ENCODE data around the gene COL13A1. TPM values are rescaled to one million over a fixed set of nuclear protein-coding genes. Genes with fewer than 3 reads are reported as not detected.

Gene COL13A1
- total and polyA plus RNA-seq, 2 experiments from 2014 or later = 5.2 to 8.6 TPM

DNA sequence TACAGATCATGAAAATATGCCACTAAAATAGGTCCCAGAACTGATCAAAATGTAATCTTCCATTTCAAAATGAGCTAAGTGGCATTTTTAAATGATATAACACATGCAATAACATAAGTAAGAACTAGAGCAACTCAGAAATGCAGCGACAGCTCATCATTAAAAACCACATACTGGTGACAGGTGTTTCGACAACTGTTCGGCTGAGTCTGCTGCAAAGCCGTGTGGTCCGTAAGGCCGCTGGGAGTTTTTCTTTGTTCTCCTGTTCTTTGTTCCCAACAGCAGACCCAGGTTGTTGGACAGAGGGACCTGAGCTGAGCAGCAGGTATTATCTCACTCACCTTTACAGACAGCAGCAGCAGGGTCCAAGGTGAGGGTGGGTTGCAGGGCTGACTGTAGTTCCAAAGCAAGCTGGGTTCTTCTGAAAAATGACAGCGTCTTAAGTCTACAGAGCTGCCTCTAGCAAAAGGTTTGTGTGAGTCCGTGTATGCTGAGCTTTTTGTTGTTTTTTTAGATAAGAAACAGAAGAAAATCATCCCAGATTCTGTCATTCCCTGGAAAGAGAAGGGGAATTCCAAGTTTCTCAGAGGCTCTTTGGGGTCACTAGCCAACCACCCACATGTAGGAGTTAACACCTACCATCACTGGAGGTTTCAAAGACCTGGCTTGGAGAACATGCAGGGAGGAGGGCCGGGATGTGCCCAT lies 205.6 kb downstream of the COL13A1 start:
- no peaks in the 10 kb centered on the region for H3K27me3 Mint-ChIP-seq (ENCODE audit: insufficient read depth, low read depth, poor library complexity)
- no peak overlapping the region for H3K4me3 Mint-ChIP-seq
- no peak for DNase-seq (ENCODE audit: low spot score)

More for the DNA sequence above, 205.6 kb downstream of the COL13A1 start:
- TF ChIP-seq, protein P1, sequence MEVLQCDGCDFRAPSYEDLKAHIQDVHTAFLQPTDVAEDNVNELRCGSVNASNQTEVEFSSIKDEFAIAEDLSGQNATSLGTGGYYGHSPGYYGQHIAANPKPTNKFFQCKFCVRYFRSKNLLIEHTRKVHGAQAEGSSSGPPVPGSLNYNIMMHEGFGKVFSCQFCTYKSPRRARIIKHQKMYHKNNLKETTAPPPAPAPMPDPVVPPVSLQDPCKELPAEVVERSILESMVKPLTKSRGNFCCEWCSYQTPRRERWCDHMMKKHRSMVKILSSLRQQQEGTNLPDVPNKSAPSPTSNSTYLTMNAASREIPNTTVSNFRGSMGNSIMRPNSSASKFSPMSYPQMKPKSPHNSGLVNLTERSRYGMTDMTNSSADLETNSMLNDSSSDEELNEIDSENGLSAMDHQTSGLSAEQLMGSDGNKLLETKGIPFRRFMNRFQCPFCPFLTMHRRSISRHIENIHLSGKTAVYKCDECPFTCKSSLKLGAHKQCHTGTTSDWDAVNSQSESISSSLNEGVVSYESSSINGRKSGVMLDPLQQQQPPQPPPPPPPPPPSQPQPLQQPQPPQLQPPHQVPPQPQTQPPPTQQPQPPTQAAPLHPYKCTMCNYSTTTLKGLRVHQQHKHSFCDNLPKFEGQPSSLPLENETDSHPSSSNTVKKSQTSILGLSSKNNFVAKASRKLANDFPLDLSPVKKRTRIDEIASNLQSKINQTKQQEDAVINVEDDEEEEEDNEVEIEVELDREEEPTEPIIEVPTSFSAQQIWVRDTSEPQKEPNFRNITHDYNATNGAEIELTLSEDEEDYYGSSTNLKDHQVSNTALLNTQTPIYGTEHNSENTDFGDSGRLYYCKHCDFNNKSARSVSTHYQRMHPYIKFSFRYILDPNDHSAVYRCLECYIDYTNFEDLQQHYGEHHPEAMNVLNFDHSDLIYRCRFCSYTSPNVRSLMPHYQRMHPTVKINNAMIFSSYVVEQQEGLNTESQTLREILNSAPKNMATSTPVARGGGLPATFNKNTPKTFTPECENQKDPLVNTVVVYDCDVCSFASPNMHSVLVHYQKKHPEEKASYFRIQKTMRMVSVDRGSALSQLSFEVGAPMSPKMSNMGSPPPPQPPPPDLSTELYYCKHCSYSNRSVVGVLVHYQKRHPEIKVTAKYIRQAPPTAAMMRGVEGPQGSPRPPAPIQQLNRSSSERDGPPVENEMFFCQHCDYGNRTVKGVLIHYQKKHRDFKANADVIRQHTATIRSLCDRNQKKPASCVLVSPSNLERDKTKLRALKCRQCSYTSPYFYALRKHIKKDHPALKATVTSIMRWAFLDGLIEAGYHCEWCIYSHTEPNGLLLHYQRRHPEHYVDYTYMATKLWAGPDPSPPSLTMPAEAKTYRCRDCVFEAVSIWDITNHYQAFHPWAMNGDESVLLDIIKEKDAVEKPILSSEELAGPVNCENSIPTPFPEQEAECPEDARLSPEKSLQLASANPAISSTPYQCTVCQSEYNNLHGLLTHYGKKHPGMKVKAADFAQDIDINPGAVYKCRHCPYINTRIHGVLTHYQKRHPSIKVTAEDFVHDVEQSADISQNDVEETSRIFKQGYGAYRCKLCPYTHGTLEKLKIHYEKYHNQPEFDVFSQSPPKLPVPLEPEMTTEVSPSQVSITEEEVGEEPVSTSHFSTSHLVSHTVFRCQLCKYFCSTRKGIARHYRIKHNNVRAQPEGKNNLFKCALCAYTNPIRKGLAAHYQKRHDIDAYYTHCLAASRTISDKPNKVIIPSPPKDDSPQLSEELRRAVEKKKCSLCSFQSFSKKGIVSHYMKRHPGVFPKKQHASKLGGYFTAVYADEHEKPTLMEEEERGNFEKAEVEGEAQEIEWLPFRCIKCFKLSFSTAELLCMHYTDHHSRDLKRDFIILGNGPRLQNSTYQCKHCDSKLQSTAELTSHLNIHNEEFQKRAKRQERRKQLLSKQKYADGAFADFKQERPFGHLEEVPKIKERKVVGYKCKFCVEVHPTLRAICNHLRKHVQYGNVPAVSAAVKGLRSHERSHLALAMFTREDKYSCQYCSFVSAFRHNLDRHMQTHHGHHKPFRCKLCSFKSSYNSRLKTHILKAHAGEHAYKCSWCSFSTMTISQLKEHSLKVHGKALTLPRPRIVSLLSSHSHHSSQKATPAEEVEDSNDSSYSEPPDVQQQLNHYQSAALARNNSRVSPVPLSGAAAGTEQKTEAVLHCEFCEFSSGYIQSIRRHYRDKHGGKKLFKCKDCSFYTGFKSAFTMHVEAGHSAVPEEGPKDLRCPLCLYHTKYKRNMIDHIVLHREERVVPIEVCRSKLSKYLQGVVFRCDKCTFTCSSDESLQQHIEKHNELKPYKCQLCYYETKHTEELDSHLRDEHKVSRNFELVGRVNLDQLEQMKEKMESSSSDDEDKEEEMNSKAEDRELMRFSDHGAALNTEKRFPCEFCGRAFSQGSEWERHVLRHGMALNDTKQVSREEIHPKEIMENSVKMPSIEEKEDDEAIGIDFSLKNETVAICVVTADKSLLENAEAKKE (CRISPR knock-in tag; IDR thresholded peaks at IDR 0.05) = no peak
- no peak for TF ChIP-seq EZH2phosphoT487 (IDR thresholded peaks at IDR 0.05; ENCODE audit: unreplicated experiment)
- no peak for TF ChIP-seq EZH2 (IDR thresholded peaks at IDR 0.05; ENCODE audit: low read depth, unreplicated experiment)
- TF ChIP-seq ZNF114 (CRISPR knock-in tag; IDR thresholded peaks at IDR 0.05) = no peak
- TF ChIP-seq, protein P2, sequence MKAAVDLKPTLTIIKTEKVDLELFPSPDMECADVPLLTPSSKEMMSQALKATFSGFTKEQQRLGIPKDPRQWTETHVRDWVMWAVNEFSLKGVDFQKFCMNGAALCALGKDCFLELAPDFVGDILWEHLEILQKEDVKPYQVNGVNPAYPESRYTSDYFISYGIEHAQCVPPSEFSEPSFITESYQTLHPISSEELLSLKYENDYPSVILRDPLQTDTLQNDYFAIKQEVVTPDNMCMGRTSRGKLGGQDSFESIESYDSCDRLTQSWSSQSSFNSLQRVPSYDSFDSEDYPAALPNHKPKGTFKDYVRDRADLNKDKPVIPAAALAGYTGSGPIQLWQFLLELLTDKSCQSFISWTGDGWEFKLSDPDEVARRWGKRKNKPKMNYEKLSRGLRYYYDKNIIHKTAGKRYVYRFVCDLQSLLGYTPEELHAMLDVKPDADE (IDR thresholded peaks at IDR 0.05) = no peak
- TF ChIP-seq, protein P3, sequence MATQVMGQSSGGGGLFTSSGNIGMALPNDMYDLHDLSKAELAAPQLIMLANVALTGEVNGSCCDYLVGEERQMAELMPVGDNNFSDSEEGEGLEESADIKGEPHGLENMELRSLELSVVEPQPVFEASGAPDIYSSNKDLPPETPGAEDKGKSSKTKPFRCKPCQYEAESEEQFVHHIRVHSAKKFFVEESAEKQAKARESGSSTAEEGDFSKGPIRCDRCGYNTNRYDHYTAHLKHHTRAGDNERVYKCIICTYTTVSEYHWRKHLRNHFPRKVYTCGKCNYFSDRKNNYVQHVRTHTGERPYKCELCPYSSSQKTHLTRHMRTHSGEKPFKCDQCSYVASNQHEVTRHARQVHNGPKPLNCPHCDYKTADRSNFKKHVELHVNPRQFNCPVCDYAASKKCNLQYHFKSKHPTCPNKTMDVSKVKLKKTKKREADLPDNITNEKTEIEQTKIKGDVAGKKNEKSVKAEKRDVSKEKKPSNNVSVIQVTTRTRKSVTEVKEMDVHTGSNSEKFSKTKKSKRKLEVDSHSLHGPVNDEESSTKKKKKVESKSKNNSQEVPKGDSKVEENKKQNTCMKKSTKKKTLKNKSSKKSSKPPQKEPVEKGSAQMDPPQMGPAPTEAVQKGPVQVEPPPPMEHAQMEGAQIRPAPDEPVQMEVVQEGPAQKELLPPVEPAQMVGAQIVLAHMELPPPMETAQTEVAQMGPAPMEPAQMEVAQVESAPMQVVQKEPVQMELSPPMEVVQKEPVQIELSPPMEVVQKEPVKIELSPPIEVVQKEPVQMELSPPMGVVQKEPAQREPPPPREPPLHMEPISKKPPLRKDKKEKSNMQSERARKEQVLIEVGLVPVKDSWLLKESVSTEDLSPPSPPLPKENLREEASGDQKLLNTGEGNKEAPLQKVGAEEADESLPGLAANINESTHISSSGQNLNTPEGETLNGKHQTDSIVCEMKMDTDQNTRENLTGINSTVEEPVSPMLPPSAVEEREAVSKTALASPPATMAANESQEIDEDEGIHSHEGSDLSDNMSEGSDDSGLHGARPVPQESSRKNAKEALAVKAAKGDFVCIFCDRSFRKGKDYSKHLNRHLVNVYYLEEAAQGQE (IDR thresholded peaks at IDR 0.05; ENCODE audit: unreplicated experiment) = no peak
- no peak for TF ChIP-seq NANOG (IDR thresholded peaks at IDR 0.05; ENCODE audit: borderline replicate concordance)
- no peak for TF ChIP-seq CREB1 (CRISPR knock-in tag; IDR thresholded peaks at IDR 0.05; ENCODE audit: low read depth)
- TF ChIP-seq JUNB (IDR thresholded peaks at IDR 0.05; ENCODE audit: unreplicated experiment) = no peak
- no peaks in the 10 kb centered on the region for H3K27me3 ChIP-seq (ENCODE audit: insufficient read depth)
- no peaks in the 10 kb centered on the region for H4K20me1 ChIP-seq (replicated peaks; ENCODE audit: insufficient read depth)
- no peaks in the 10 kb centered on the region for H3F3A ChIP-seq (replicated peaks; ENCODE audit: low read depth)
- H3K9me3 Mint-ChIP-seq = peaks cover 5% of the 10 kb centered on the region; the same call in 2 of the 3 replicates
- no peaks in the 10 kb centered on the region for H3K9me2 ChIP-seq (ENCODE audit: insufficient read depth)
- no peak overlapping the region for H3K4me2 ChIP-seq
- no peak for ATAC-seq
- H3K79me2 ChIP-seq (replicated peaks; ENCODE audit: insufficient read depth) = no peaks in the 10 kb centered on the region
- peak overlapping the region; percentile 61; the same call in 1 of the 2 replicates for H2AFZ ChIP-seq
- H3K36me3 ChIP-seq (ENCODE audit: insufficient read depth) = no peaks in the 10 kb centered on the region
- no peak overlapping the region for H3K27ac Mint-ChIP-seq
- no peaks in the 10 kb centered on the region for H3K4me1 ChIP-seq (ENCODE audit: insufficient read depth)
- H3K4me1 Mint-ChIP-seq = no peaks in the 10 kb centered on the region
- H3K4me3 ChIP-seq = no peak overlapping the region
- H3K36me3 Mint-ChIP-seq (ENCODE audit: low read depth) = no peaks in the 10 kb centered on the region
- H3K27ac ChIP-seq (ENCODE audit: low read depth) = no peak overlapping the region
